GM12878 (cell line): Measurements from ENCODE around the gene RFX3.

Experiments
- EZH2 ChIP-seq: IDR thresholded peaks from 2 replicates; pipeline ENCODE4 v1.6.1; 2012; ENCODE audit warnings: low read depth, mild to moderate bottlenecking, control low read depth, inconsistent platforms, low read length, borderline replicate concordance; ENCODE audit not compliant: control insufficient read depth
- POLR2A ChIP-seq: IDR thresholded peaks from 2 replicates; pipeline ENCODE4 v1.6.1; 2011; ENCODE audit warnings: low read depth, mild to moderate bottlenecking, low read length
- SPI1 ChIP-seq: IDR thresholded peaks from 2 replicates; pipeline ENCODE4 v1.6.1; 2011; ENCODE audit warnings: low read depth, mild to moderate bottlenecking, low read length, moderate library complexity, borderline replicate concordance; ENCODE audit not compliant: insufficient read depth
- SRF ChIP-seq, 2 experiments: IDR thresholded peaks; 2 replicates each; pipeline ENCODE4 v1.6.1; 2011; ENCODE audit warnings: low read depth in 2 of 2, low read length in 2 of 2, mild to moderate bottlenecking in 1 of 2, moderate library complexity in 1 of 2
- TCF3 ChIP-seq: IDR thresholded peaks from 2 replicates; pipeline ENCODE4 v1.6.1; 2012; ENCODE audit warnings: low read depth, mild to moderate bottlenecking, low read length, borderline replicate concordance; ENCODE audit not compliant: insufficient read depth
- TF ChIP-seq, protein P1 (sequence below), 3 experiments: IDR thresholded peaks in 2 of 3; conservative IDR thresholded peaks in 1 of 3; 2 replicates each; pipeline ENCODE4 v1.5.1; 2011; ENCODE audit warnings: low read depth in 3 of 3, low read length in 3 of 3, mild to moderate bottlenecking in 3 of 3, control low read depth in 2 of 3, moderate library complexity in 2 of 3, inconsistent platforms in 1 of 3, mixed read lengths in 1 of 3; ENCODE audit not compliant: control insufficient read depth in 2 of 3, insufficient read depth in 1 of 3; ENCODE audit errors: extremely low read depth in 1 of 3

DNA sequence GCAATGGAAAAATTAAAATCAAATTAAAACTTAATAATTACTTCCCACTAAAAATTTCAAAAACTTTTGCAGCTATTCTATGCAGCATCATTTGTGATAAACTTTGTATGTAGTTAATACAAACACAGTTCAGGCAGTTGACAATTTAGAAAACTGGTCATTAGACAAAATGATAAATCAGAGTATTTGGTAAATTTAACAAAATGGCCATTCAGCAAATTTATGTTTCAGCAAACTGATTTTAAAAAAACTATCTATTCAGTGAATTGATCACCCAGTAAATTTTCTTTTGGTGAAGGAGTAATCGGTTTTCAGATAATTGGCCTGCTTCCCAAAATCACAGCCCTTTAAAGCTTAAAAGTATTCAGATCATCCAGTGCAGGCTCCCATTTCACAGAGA lies 116.3 kb downstream of the RFX3 start:
- TF ChIP-seq EZH2 (no peak), TCF3 (no peak), POLR2A (no peak), SRF (IDR thresholded peaks at IDR 0.05; ENCODE audit: low read depth in 2 of 2, low read length in 2 of 2) (no peak), SPI1 (no peak)
- TF ChIP-seq, protein P1, sequence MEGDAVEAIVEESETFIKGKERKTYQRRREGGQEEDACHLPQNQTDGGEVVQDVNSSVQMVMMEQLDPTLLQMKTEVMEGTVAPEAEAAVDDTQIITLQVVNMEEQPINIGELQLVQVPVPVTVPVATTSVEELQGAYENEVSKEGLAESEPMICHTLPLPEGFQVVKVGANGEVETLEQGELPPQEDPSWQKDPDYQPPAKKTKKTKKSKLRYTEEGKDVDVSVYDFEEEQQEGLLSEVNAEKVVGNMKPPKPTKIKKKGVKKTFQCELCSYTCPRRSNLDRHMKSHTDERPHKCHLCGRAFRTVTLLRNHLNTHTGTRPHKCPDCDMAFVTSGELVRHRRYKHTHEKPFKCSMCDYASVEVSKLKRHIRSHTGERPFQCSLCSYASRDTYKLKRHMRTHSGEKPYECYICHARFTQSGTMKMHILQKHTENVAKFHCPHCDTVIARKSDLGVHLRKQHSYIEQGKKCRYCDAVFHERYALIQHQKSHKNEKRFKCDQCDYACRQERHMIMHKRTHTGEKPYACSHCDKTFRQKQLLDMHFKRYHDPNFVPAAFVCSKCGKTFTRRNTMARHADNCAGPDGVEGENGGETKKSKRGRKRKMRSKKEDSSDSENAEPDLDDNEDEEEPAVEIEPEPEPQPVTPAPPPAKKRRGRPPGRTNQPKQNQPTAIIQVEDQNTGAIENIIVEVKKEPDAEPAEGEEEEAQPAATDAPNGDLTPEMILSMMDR (IDR thresholded peaks at IDR 0.05 in 2 of 3, conservative IDR thresholded peaks at IDR 0.05 in 1 of 3; ENCODE audit: control insufficient read depth in 2 of 3, extremely low read depth in 1 of 3, insufficient read depth in 1 of 3, low read depth in 3 of 3, low read length in 3 of 3), result no peak
